Measurements from ENCODE around the gene TLR6.

DNA sequence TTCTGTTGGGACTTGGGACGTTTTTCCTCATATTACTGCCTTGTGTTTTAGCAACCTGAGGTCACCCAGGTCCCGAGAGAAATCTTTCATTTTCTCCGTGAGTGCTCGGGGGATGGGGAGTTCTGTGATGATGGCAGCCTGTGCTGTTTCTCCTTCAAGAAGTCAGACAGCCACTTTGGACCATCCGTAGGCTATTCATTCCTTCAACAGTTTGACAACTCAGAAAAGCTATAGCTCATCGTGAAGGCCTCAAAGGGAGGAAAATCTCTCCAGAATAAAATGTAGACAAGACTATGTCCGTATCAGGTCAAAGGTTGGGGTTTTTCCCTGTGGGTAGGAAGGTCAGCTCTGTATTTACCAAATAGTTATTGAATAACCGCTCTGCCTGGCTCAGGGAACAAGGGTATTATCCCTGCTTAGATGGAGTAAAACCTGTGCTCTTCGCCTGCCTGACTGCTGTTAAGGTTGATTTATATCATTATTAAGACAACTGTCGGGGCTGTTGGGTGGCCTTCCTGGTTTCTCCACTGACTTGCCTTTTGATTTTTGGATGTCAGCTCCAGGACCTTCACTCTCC lies 47.6 kb upstream of the TLR6 start:
- TF ChIP-seq, protein P1, sequence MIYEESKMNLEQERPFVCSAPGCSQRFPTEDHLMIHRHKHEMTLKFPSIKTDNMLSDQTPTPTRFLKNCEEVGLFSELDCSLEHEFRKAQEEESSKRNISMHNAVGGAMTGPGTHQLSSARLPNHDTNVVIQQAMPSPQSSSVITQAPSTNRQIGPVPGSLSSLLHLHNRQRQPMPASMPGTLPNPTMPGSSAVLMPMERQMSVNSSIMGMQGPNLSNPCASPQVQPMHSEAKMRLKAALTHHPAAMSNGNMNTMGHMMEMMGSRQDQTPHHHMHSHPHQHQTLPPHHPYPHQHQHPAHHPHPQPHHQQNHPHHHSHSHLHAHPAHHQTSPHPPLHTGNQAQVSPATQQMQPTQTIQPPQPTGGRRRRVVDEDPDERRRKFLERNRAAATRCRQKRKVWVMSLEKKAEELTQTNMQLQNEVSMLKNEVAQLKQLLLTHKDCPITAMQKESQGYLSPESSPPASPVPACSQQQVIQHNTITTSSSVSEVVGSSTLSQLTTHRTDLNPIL (CRISPR knock-in tag; IDR thresholded peaks at IDR 0.05; ENCODE audit: low read depth): no peak
- TF ChIP-seq, protein P2, sequence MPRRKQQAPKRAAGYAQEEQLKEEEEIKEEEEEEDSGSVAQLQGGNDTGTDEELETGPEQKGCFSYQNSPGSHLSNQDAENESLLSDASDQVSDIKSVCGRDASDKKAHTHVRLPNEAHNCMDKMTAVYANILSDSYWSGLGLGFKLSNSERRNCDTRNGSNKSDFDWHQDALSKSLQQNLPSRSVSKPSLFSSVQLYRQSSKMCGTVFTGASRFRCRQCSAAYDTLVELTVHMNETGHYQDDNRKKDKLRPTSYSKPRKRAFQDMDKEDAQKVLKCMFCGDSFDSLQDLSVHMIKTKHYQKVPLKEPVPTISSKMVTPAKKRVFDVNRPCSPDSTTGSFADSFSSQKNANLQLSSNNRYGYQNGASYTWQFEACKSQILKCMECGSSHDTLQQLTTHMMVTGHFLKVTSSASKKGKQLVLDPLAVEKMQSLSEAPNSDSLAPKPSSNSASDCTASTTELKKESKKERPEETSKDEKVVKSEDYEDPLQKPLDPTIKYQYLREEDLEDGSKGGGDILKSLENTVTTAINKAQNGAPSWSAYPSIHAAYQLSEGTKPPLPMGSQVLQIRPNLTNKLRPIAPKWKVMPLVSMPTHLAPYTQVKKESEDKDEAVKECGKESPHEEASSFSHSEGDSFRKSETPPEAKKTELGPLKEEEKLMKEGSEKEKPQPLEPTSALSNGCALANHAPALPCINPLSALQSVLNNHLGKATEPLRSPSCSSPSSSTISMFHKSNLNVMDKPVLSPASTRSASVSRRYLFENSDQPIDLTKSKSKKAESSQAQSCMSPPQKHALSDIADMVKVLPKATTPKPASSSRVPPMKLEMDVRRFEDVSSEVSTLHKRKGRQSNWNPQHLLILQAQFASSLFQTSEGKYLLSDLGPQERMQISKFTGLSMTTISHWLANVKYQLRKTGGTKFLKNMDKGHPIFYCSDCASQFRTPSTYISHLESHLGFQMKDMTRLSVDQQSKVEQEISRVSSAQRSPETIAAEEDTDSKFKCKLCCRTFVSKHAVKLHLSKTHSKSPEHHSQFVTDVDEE (CRISPR knock-in tag; IDR thresholded peaks at IDR 0.05): no peak
- TF ChIP-seq ZFP3 (CRISPR knock-in tag; IDR thresholded peaks at IDR 0.05) (no peak), ARNTL (CRISPR knock-in tag; IDR thresholded peaks at IDR 0.05; ENCODE audit: borderline replicate concordance, low read depth) (no peak), TCF4 (CRISPR knock-in tag; IDR thresholded peaks at IDR 0.05; ENCODE audit: borderline replicate concordance) (no peak), SNAI2 (CRISPR knock-in tag; IDR thresholded peaks at IDR 0.05) (no peak), PPARA (CRISPR knock-in tag; IDR thresholded peaks at IDR 0.05; ENCODE audit: borderline replicate concordance) (no peak), CSDC2 (CRISPR knock-in tag; IDR thresholded peaks at IDR 0.05) (no peak), GLIS3 (CRISPR knock-in tag; IDR thresholded peaks at IDR 0.05) (no peak), ISL1 (CRISPR knock-in tag; IDR thresholded peaks at IDR 0.05) (no peak)
- TF ChIP-seq, protein P3, sequence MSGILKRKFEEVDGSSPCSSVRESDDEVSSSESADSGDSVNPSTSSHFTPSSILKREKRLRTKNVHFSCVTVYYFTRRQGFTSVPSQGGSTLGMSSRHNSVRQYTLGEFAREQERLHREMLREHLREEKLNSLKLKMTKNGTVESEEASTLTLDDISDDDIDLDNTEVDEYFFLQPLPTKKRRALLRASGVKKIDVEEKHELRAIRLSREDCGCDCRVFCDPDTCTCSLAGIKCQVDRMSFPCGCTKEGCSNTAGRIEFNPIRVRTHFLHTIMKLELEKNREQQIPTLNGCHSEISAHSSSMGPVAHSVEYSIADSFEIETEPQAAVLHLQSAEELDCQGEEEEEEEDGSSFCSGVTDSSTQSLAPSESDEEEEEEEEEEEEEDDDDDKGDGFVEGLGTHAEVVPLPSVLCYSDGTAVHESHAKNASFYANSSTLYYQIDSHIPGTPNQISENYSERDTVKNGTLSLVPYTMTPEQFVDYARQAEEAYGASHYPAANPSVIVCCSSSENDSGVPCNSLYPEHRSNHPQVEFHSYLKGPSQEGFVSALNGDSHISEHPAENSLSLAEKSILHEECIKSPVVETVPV (CRISPR knock-in tag; IDR thresholded peaks at IDR 0.05): no peak
- TF ChIP-seq, protein P4, sequence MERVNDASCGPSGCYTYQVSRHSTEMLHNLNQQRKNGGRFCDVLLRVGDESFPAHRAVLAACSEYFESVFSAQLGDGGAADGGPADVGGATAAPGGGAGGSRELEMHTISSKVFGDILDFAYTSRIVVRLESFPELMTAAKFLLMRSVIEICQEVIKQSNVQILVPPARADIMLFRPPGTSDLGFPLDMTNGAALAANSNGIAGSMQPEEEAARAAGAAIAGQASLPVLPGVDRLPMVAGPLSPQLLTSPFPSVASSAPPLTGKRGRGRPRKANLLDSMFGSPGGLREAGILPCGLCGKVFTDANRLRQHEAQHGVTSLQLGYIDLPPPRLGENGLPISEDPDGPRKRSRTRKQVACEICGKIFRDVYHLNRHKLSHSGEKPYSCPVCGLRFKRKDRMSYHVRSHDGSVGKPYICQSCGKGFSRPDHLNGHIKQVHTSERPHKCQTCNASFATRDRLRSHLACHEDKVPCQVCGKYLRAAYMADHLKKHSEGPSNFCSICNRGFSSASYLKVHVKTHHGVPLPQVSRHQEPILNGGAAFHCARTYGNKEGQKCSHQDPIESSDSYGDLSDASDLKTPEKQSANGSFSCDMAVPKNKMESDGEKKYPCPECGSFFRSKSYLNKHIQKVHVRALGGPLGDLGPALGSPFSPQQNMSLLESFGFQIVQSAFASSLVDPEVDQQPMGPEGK (CRISPR knock-in tag; IDR thresholded peaks at IDR 0.05; ENCODE audit: borderline replicate concordance): no peak
- TF ChIP-seq, protein P5, sequence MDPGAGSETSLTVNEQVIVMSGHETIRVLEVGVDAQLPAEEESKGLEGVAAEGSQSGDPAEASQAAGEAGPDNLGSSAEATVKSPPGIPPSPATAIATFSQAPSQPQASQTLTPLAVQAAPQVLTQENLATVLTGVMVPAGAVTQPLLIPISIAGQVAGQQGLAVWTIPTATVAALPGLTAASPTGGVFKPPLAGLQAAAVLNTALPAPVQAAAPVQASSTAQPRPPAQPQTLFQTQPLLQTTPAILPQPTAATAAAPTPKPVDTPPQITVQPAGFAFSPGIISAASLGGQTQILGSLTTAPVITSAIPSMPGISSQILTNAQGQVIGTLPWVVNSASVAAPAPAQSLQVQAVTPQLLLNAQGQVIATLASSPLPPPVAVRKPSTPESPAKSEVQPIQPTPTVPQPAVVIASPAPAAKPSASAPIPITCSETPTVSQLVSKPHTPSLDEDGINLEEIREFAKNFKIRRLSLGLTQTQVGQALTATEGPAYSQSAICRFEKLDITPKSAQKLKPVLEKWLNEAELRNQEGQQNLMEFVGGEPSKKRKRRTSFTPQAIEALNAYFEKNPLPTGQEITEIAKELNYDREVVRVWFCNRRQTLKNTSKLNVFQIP (CRISPR knock-in tag; IDR thresholded peaks at IDR 0.05; ENCODE audit: borderline replicate concordance, low read depth): no peak

Measured in SK-N-SH treated with all-trans-retinoic acid at 6 μM for 48 hours (cell line).